ENCODE measurements around the gene TMEM72.

The TMEM72 gene

GRCh38 chr10:44983066-44983894 lies 72.1 kb downstream of the TMEM72 start:
- no peak for DNase-seq (ENCODE audit: low read depth)
- no peak overlapping the region for H3K4me3 ChIP-seq (ENCODE audit: low read depth, low read length)

DNA sequence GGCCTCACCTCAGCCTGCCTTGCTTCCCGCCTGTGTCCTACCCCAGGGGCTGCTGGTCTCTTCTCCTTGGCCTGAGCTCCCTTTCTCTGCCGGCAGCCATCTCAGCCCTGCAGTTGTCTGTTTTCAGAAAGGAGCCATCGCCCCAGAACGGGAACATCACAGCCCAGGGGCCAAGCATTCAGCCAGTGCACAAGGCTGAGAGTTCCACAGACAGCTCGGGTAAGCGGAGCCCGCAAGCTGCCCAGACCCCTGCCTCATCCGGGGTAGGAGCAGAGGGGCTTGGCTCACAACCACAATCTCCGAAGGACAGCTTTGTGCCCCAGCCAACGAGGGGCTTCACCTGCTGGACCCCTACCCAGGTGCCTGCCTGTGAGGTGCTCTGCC lies 72.8 kb downstream of the TMEM72 start:
- no peak for DNase-seq (ENCODE audit: low read depth)
- no peak overlapping the region for H3K4me3 ChIP-seq (ENCODE audit: low read depth, low read length)

DNA sequence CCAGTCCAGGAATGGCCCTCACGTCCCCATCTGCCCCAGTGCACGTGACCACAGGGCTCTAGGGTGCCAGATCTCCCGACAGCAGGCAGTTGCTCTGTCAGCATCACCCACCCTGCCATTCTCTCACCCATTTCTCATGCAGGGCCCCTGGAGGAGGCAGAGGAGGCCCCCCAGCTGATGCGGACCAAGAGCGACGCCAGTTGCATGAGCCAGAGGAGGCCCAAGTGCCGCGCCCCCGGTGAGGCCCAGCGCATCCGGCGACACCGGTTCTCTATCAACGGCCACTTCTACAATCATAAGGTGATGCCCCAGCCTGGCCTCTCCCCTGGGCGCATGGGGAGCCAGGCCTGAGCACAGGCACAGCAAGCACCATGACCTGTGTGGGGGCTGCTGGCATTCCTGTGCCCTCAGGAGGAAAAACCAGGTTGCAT lies 73.5 kb downstream of the TMEM72 start:
- DNase-seq (ENCODE audit: low read depth): no peak
- H3K4me3 ChIP-seq (ENCODE audit: low read depth, low read length): no peak overlapping the region

GRCh38 chr10:44985175-44985681 lies 74.1 kb downstream of the TMEM72 start:
- no peak for DNase-seq (ENCODE audit: low read depth)
- H3K4me3 ChIP-seq (ENCODE audit: low read depth, low read length): no peak overlapping the region

DNA sequence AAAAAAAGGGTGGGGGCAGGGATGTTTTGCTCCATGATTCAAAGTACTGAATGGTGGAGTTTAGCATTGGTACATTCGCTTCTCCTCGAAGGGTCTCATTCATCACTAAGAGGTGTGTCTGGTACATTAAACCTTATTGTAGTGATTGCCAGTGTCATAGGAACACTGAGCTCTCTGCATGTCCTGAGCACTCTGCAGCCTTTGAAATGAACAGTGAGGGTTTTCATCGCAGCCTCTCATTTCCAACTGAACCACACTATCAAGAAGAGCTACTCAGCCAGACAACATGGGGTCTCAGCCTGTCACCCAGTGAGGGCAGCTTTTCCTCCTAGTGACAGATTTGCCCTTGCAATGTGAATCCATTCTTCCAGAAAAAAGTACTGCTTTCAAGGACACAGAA lies 75.0 kb downstream of the TMEM72 start:
- no peak for DNase-seq (ENCODE audit: low read depth)
- H3K4me3 ChIP-seq (ENCODE audit: low read depth, low read length): no peak overlapping the region
